GM10266 (cell line): ENCODE results near the gene KLHDC8B.

Experiments used
- DNase-seq: peaks from one replicate; pipeline ENCODE4 v3.0.0; 2012; ENCODE audit errors: extremely low spot score
- TF ChIP-seq, protein P1 (sequence below): IDR thresholded peaks from 2 replicates; pipeline ENCODE4 v1.5.1; 2012; ENCODE audit warnings: mild to moderate bottlenecking, low read depth; ENCODE audit not compliant: control insufficient read depth, insufficient read depth; ENCODE audit errors: missing control alignments

Gene KLHDC8B

GRCh38 chr3:49183873-49184272, 12.5 kb downstream of the KLHDC8B start:
- no peak for DNase-seq
- TF ChIP-seq, protein P1, sequence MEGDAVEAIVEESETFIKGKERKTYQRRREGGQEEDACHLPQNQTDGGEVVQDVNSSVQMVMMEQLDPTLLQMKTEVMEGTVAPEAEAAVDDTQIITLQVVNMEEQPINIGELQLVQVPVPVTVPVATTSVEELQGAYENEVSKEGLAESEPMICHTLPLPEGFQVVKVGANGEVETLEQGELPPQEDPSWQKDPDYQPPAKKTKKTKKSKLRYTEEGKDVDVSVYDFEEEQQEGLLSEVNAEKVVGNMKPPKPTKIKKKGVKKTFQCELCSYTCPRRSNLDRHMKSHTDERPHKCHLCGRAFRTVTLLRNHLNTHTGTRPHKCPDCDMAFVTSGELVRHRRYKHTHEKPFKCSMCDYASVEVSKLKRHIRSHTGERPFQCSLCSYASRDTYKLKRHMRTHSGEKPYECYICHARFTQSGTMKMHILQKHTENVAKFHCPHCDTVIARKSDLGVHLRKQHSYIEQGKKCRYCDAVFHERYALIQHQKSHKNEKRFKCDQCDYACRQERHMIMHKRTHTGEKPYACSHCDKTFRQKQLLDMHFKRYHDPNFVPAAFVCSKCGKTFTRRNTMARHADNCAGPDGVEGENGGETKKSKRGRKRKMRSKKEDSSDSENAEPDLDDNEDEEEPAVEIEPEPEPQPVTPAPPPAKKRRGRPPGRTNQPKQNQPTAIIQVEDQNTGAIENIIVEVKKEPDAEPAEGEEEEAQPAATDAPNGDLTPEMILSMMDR, result no peak

- TF ChIP-seq, protein P1, result no peak
- no peak for DNase-seq
Observed at GRCh38 chr3:49191741-49192140, 20.3 kb downstream of the KLHDC8B start.

- DNase-seq, result peak; percentile 6
- TF ChIP-seq, protein P1, result no peak
Observed at GRCh38 chr3:49198161-49198560, 26.8 kb downstream of the KLHDC8B start.

- peak; percentile 6 for DNase-seq
- TF ChIP-seq, protein P1, result no peak
Observed at GRCh38 chr3:49198611-49199230, 27.3 kb downstream of the KLHDC8B start.

DNA sequence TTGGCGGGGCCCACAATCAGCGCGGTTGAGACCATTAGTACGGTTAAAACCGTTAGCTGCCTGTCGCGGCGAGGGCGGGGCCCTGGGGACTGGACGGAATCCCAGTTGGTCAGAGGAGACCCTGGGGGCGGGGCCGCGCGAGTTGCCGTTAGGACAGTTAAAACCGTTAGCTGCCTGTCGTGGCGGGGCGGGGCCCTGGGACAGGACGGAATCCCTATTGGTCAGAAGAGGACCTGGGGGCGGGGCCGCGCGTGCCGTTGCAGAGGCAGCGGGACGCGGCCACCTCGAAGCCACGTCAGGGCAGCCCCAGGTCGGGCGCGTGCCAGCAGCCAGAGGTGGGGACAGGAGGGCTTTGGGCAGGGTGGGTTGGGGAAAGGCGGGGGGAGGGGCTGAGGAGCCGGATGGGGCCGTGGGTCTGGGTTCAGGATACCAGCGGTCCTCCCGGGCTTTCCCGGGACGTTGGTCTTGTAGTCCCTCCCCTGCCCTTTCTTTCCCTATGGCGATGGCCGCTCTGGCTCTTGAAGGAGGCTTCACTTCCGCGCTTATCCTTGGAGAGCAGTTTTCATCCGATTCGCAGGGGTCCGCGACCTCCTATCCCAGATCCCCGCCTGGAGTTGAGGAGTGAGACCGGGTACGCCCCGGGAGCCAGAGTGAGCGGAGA, 28.0 kb downstream of the KLHDC8B start:
- TF ChIP-seq, protein P1, result no peak
- DNase-seq, result peak; percentile 8

DNA sequence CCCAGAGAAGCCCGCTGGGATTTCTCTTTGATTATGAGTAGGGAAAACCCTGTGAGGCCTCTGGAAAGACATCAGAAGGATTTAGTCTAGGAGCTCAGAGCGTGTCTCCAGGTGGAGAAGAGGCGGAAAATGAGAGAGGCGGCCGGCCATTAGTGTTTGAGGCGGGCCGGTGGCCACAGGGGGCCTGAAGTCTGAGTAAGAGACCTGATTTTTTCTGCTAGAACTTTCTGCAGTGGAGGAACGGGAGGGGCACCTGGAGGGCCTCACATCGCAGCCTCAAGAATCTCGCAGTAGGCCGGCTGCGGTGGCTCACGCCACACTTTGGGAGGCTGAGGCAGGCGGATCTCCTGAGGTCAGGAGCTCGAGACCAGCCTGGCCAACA, 28.5 kb downstream of the KLHDC8B start:
- TF ChIP-seq, protein P1, result no peak
- DNase-seq, result peak; percentile 5

DNA sequence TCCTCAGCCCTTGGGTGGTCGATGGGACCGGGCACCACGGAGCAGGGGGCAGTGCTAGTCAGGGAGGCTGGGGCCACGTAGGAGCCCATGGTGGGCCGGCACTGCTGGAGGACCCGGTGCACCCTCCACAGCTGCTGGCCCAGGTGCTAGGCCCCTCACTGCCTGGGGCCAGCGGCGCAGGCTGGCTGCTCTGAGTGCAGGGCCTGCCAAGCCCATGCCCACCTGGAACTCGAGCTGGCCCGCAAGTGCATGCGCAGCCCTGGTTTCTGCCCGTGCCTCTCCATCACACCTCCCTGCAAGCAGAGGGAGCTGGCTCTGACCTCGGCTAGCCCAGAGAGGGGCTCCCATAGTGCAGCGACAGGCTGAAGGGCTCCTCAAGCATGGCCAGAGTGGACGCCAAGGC, 42.1 kb downstream of the KLHDC8B start:
- TF ChIP-seq, protein P1, result no peak
- DNase-seq, result no peak
